A549 (cell line): ENCODE results near the gene ST3GAL5. TPM values are rescaled to one million over a fixed set of nuclear protein-coding genes. Genes with fewer than 3 reads are reported as not detected.

Experiments used
- ATAC-seq, 2 experiments: fragments of 200-7000 bp in 1 of 2; fragments of >200 bp in 1 of 2; cut with Nextera tagmentation in 1 of 2; cut with Tn5 transposase in 1 of 2; 3 replicates each; pipeline versions ENCODE4 v1.8.0 to v1.9.1; 2018 to 2020; ENCODE audit warnings: mild to moderate bottlenecking in 1 of 2, moderate library complexity in 1 of 2
- CTCF ChIA-PET: fragments of 300-600 bp; sonication (Branson Sonifier 250); formaldehyde crosslinking; extraction: SDS; loops from one replicate; lab custom pipeline; 2021; ENCODE audit warnings: antibody characterized with exemption, inconsistent platforms; lab: Yijun Ruan, JAX
- POLR2A ChIA-PET: fragments of 350-600 bp; formaldehyde crosslinking; extraction: SDS; loops from one replicate; lab custom pipeline; 2021; ENCODE audit warnings: antibody characterized with exemption, inconsistent platforms; lab: Yijun Ruan, JAX
- DNase-seq, 2 experiments: peaks; one replicate each; pipeline versions ENCODE4 v3.0.0 to v3.0.0-alpha.2; 2011 to 2016; ENCODE audit warnings: low read depth in 1 of 2, low spot score in 1 of 2
- FAIRE-seq: peaks from 2 replicates; lab custom pipeline; 2011; peaks lifted over from hg19 to GRCh38; lab: Jason Lieb, UNC
- H3K27ac ChIP-seq, 2 experiments: fragments of >200 bp; sonication (Bioruptor Twin); formaldehyde crosslinking; 3 replicates each; pipeline ENCODE4 v1.5.1; 2016 to 2017
- H3K4me1 ChIP-seq: fragments of >200 bp; sonication (Bioruptor Twin); formaldehyde crosslinking; 3 replicates; pipeline ENCODE4 v1.6.1; 2016
- H3K4me2 ChIP-seq: fragments of >200 bp; sonication (Bioruptor Twin); formaldehyde crosslinking; 3 replicates; pipeline ENCODE4 v1.6.1; 2016
- H3K4me3 ChIP-seq: fragments of >200 bp; sonication (Bioruptor Twin); formaldehyde crosslinking; 3 replicates; pipeline ENCODE4 v1.5.1; 2016
- H3K9me3 ChIP-seq: fragments of >200 bp; sonication (Bioruptor Twin); formaldehyde crosslinking; 3 replicates; pipeline ENCODE4 v1.6.1; 2016
- BHLHE40 ChIP-seq: IDR thresholded peaks from 2 replicates; pipeline ENCODE4 v1.6.1; 2012; ENCODE audit warnings: low read depth, low read length, inconsistent platforms
- CBX2 ChIP-seq: fragments of 200-600 bp; sonication (generic); IDR thresholded peaks from 2 replicates; pipeline ENCODE4 v1.6.1; 2016; ENCODE audit warnings: low read depth, mild to moderate bottlenecking, borderline replicate concordance
- CBX8 ChIP-seq: fragments of 200-600 bp; sonication (generic); IDR thresholded peaks from 2 replicates; pipeline ENCODE4 v1.6.1; 2016
- EHF ChIP-seq: fragments of 250-450 bp; sonication (Bioruptor Pico); IDR thresholded peaks from 2 replicates; pipeline ENCODE4 v1.5.0; 2020; ENCODE audit warnings: mild to moderate bottlenecking
- EP300 ChIP-seq, 2 experiments: fragments of >200 bp; sonication (Bioruptor Twin); formaldehyde crosslinking; IDR thresholded peaks; 2 replicates in 1 of 2; 3 replicates in 1 of 2; pipeline ENCODE4 v1.6.1; 2016 to 2017
- FOSB ChIP-seq: fragments of 250-450 bp; sonication (Bioruptor Pico); IDR thresholded peaks from 2 replicates; pipeline ENCODE4 v1.5.0; 2020; ENCODE audit warnings: mild to moderate bottlenecking, moderate library complexity
- FOSL2 ChIP-seq, 2 experiments: fragments of 450-650 bp in 1 of 2; fragments of >200 bp in 1 of 2; sonication (Bioruptor Twin) in 1 of 2; formaldehyde crosslinking; IDR thresholded peaks; 2 replicates each; pipeline versions ENCODE4 v1.5.0 to v1.6.1; 2016 to 2020; ENCODE audit warnings: mild to moderate bottlenecking in 1 of 2, moderate library complexity in 1 of 2
- GATA3 ChIP-seq: IDR thresholded peaks from 2 replicates; pipeline ENCODE4 v1.6.1; 2012; ENCODE audit warnings: borderline replicate concordance
- HDAC2 ChIP-seq: fragments of 200-600 bp; sonication (generic); IDR thresholded peaks from 2 replicates; pipeline ENCODE4 v1.6.1; 2016
- HEYL ChIP-seq: fragments of 250-450 bp; sonication (Bioruptor Pico); IDR thresholded peaks from 2 replicates; pipeline ENCODE4 v1.8.0; 2021; ENCODE audit warnings: mild to moderate bottlenecking, moderate library complexity
- HOXA7 ChIP-seq: fragments of 250-450 bp; sonication (Bioruptor Pico); IDR thresholded peaks from 2 replicates; pipeline ENCODE4 v1.5.0; 2020; ENCODE audit warnings: mild to moderate bottlenecking, moderate library complexity
- JUN ChIP-seq, 2 experiments: fragments of >200 bp; sonication (Bioruptor Twin); formaldehyde crosslinking; IDR thresholded peaks; 2 replicates in 1 of 2; 3 replicates in 1 of 2; pipeline ENCODE4 v1.6.1; 2016 to 2017
- JUNB ChIP-seq: fragments of >200 bp; sonication (Bioruptor Twin); formaldehyde crosslinking; IDR thresholded peaks from 2 replicates; pipeline ENCODE4 v1.6.1; 2016
- KDM1A ChIP-seq: fragments of 200-600 bp; sonication (generic); IDR thresholded peaks from 2 replicates; pipeline ENCODE4 v1.6.1; 2016; ENCODE audit warnings: low read depth, mild to moderate bottlenecking
- MAZ ChIP-seq: fragments of 150-350 bp; IDR thresholded peaks from 2 replicates; pipeline ENCODE4 v1.6.1; 2014; ENCODE audit warnings: antibody characterized with exemption, low read depth, low read length, borderline replicate concordance
- PBX3 ChIP-seq: IDR thresholded peaks from 2 replicates; pipeline ENCODE4 v1.6.1; 2012
- RAD21 ChIP-seq, 2 experiments: fragments of >200 bp in 1 of 2; sonication (Bioruptor Twin) in 1 of 2; formaldehyde crosslinking in 1 of 2; IDR thresholded peaks in 1 of 2; conservative IDR thresholded peaks in 1 of 2; 2 replicates in 1 of 2; 3 replicates in 1 of 2; pipeline ENCODE4 v1.6.1; 2012 to 2018; ENCODE audit warnings: inconsistent platforms in 1 of 2
- SMC3 ChIP-seq: fragments of >200 bp; sonication (Bioruptor Twin); formaldehyde crosslinking; IDR thresholded peaks from 3 replicates; pipeline ENCODE4 v1.6.1; 2018; ENCODE audit warnings: inconsistent platforms
- TFCP2L1 ChIP-seq: fragments of 250-450 bp; sonication (Bioruptor Pico); IDR thresholded peaks from 2 replicates; pipeline ENCODE4 v1.5.0; 2021; ENCODE audit warnings: mild to moderate bottlenecking
- USF2 ChIP-seq: fragments of 450-650 bp; IDR thresholded peaks from 2 replicates; pipeline ENCODE4 v1.6.1; 2014; ENCODE audit warnings: antibody characterized with exemption
- ZC3H11A ChIP-seq: fragments of 450-650 bp; IDR thresholded peaks from 2 replicates; pipeline ENCODE4 v1.6.1; 2014; ENCODE audit warnings: antibody characterized with exemption, mild to moderate bottlenecking
- ZNF302 ChIP-seq: fragments of 250-450 bp; sonication (Bioruptor Pico); IDR thresholded peaks from 2 replicates; pipeline ENCODE4 v1.9.0; 2021; ENCODE audit warnings: inconsistent platforms, mild to moderate bottlenecking, moderate library complexity
- WGBS: methylation state at CpG from one replicate; pipeline ENCODE4 v1.1.6; 2017; ENCODE audit errors: missing lambda C conversion rate; 5-methylcytosine and 5-hydroxymethylcytosine counted together
- polyA plus RNA-seq, 4 experiments: library from polyadenylated mRNA; depleted of rRNA in 3 of 4; stranded (reverse); fragments of >200 nt; fragmentation: RNase III in 1 of 4; extraction: RNeasy Plus Mini Kit Qiagen cat#74134 plus additional on column Dnase treatment in 1 of 4; gene quantifications; 2 replicates in 3 of 4; 3 replicates in 1 of 4; pipeline ENCODE4 v1.2.3, GENCODE V29; 2011 to 2017
- TF ChIP-seq, protein P1 (sequence below): fragments of 250-450 bp; sonication (Bioruptor Pico); IDR thresholded peaks from 2 replicates; pipeline ENCODE4 v1.5.0; 2021; ENCODE audit warnings: mild to moderate bottlenecking, moderate library complexity, borderline replicate concordance
- TF ChIP-seq, protein P2 (sequence below): IDR thresholded peaks from 2 replicates; pipeline ENCODE4 v1.6.1; 2012
- TF ChIP-seq, protein P3 (sequence below): fragments of 200-600 bp; sonication (generic); IDR thresholded peaks from 2 replicates; pipeline ENCODE4 v1.6.1; 2016; ENCODE audit warnings: antibody characterized with exemption, mild to moderate bottlenecking, moderate library complexity

The ST3GAL5 gene
- polyA plus RNA-seq, 2 of the 4 experiments (the other 2 are of a cell fraction): 36.9 to 119 TPM

- TF ChIP-seq CBX2: no peak
- no peak for TF ChIP-seq JUN (IDR thresholded peaks at IDR 0.05)
- TF ChIP-seq ZC3H11A: no peak
Observed at GRCh38 chr2:85922199-85922598, 33.4 kb upstream of the ST3GAL5 start (continued).

DNA sequence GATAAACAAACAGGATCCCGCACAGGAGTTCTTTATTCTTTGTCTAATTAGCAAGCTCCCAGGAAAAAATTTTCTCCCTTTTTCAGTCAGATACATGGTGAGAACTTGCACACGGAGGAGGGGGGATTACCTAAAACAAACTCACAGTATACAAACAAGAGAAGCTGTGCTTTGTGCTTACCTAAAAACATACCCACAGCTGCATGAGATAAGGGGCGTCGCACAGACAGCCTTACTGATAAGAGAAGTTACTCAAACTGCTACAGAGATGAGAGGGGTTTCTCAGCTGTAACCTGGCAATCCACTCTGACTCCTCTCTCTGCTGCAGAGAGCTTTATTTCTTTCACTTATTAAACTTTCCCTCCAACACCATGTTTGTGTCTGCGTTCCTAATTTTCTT, 32.9 kb upstream of the ST3GAL5 start:
- peak in 1 of 2 experiments; percentile 43; a peak in 3 of 6 replicates for ATAC-seq
- H3K9me3 ChIP-seq: peaks cover 13% of the 10 kb centered on the region
- TF ChIP-seq KDM1A: no peak
- no peak for TF ChIP-seq MAZ
- TF ChIP-seq EHF: no peak
- no peak for TF ChIP-seq TFCP2L1 (CRISPR knock-in tag)
- no peak for TF ChIP-seq HOXA7 (CRISPR knock-in tag)
- no peak for TF ChIP-seq BHLHE40
- no peak for TF ChIP-seq GATA3
- no peak for TF ChIP-seq PBX3
- TF ChIP-seq USF2: no peak
- TF ChIP-seq FOSL2 (IDR thresholded peaks at IDR 0.05): no peak
- TF ChIP-seq FOSL2 (CRISPR knock-in tag; IDR thresholded peaks at IDR 0.05): no peak
- TF ChIP-seq ZNF302 (CRISPR knock-in tag): no peak
- no peak for TF ChIP-seq FOSB (CRISPR knock-in tag)
- TF ChIP-seq, protein P1, sequence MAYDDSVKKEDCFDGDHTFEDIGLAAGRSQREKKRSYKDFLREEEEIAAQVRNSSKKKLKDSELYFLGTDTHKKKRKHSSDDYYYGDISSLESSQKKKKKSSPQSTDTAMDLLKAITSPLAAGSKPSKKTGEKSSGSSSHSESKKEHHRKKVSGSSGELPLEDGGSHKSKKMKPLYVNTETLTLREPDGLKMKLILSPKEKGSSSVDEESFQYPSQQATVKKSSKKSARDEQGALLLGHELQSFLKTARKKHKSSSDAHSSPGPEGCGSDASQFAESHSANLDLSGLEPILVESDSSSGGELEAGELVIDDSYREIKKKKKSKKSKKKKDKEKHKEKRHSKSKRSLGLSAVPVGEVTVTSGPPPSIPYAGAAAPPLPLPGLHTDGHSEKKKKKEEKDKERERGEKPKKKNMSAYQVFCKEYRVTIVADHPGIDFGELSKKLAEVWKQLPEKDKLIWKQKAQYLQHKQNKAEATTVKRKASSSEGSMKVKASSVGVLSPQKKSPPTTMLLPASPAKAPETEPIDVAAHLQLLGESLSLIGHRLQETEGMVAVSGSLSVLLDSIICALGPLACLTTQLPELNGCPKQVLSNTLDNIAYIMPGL: no peak
- peak overlapping the region; percentile 76 to 77 for H3K27ac ChIP-seq
- CTCF ChIA-PET: interaction anchor here (0.7 to 10.4 kb wide), 11 partner anchors 9 to 284 kb away, joined by 3 to 95 read pairs (median 4); partner anchors contain the start of gene ST3GAL5
- 35% methylated on average over 5 of the region's 5 CpGs for WGBS
- H3K4me3 ChIP-seq: no peak overlapping the region
- POLR2A ChIA-PET: interaction anchor here (0.6 to 1.7 kb wide), 2 partner anchors 15 to 32 kb away, joined by 3 to 7 read pairs; no protein-coding TSS in a partner anchor
- H3K4me2 ChIP-seq: peak overlapping the region; percentile 58
- peaks cover 56% of the 10 kb centered on the region for H3K4me1 ChIP-seq
- no peak for FAIRE-seq
- DNase-seq: no peak

DNA sequence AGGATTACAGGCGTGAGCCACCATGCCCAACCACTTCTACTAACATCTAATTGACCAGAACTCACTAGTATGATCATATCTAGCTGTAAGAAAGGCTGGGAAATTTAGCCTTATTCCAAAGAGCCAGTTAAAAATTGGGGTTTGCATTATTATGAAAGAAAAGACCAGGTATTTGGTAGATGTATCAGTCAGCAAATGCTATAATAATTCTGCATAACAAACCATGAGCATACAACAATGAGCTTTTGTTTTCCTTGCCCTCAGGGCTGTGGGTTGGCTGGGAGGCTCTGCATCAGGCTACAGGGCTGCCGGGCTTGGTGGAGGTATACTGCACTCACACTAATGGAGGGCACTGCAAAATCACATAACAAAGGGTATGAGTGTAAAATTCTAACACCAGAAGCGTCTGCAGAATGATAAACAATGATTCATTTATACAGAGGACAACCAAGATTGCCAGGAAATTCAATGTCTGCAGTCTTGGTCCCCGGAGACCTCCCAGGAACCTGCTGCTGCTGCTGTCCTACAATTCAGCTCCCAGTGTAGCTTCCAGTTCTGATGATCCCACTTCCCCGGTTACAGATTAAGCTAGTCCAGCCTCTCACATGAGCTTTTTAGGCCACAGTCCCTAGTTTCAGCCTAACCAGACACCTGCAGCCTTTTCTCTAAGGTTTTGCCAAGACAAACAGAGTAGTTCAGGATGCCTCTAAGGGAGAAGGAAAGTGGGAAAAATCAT, 32.2 kb upstream of the ST3GAL5 start:
- ATAC-seq (peak; percentile 61 to 74), DNase-seq (peak; percentile 43 to 56), FAIRE-seq (no peak)

More for the DNA sequence above, 32.2 kb upstream of the ST3GAL5 start:
- Histone ChIP-seq H3K4me1 (peaks cover 53% of the 10 kb centered on the region), H3K9me3 (peaks cover 13% of the 10 kb centered on the region), H3K27ac (peak overlapping the region; percentile 76 to 77), H3K4me3 (no peak overlapping the region), H3K4me2 (peak overlapping the region; percentile 58)
- ChIA-PET POLR2A (interaction anchor here (1.7 kb wide), 1 partner anchor 15 kb away, joined by 7 read pairs; no protein-coding TSS in a partner anchor), CTCF (interaction anchor here (0.6 to 10.4 kb wide), 11 partner anchors 8 to 283 kb away, joined by 3 to 95 read pairs (median 4); partner anchors contain the start of gene ST3GAL5)
- 20% methylated on average over 5 of the region's 5 CpGs for WGBS
- TF ChIP-seq HEYL (CRISPR knock-in tag): no peak
- no peak for TF ChIP-seq CBX8
- peak; percentile 42; the same call in 1 of the 2 replicates for TF ChIP-seq JUNB
- peak; percentile 28; the same call in 1 of the 3 replicates for TF ChIP-seq SMC3
- TF ChIP-seq FOSL2 (IDR thresholded peaks at IDR 0.05): peak; percentile 51
- peak; percentile 57 for TF ChIP-seq FOSL2 (CRISPR knock-in tag; IDR thresholded peaks at IDR 0.05)
- TF ChIP-seq, protein P2, sequence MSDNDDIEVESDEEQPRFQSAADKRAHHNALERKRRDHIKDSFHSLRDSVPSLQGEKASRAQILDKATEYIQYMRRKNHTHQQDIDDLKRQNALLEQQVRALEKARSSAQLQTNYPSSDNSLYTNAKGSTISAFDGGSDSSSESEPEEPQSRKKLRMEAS: peak; percentile 41; the same call in 1 of the 2 replicates
- 0 out of 2 replicates have a peak, but pooled peaks have one; percentile 60 for TF ChIP-seq KDM1A
- TF ChIP-seq RAD21 (conservative IDR thresholded peaks at IDR 0.05 in 1 of 2, IDR thresholded peaks at IDR 0.05 in 1 of 2): peak in 1 of 2 experiments; percentile 25; a peak in 2 of 5 replicates
- TF ChIP-seq EP300 (IDR thresholded peaks at IDR 0.05): peak in 1 of 2 experiments; percentile 38; a peak in 1 of 5 replicates
- TF ChIP-seq FOSB (CRISPR knock-in tag): no peak
- TF ChIP-seq JUN (IDR thresholded peaks at IDR 0.05): peak in 1 of 2 experiments; percentile 67; a peak in 1 of 5 replicates
- TF ChIP-seq HOXA7 (CRISPR knock-in tag): no peak
- TF ChIP-seq, protein P3, sequence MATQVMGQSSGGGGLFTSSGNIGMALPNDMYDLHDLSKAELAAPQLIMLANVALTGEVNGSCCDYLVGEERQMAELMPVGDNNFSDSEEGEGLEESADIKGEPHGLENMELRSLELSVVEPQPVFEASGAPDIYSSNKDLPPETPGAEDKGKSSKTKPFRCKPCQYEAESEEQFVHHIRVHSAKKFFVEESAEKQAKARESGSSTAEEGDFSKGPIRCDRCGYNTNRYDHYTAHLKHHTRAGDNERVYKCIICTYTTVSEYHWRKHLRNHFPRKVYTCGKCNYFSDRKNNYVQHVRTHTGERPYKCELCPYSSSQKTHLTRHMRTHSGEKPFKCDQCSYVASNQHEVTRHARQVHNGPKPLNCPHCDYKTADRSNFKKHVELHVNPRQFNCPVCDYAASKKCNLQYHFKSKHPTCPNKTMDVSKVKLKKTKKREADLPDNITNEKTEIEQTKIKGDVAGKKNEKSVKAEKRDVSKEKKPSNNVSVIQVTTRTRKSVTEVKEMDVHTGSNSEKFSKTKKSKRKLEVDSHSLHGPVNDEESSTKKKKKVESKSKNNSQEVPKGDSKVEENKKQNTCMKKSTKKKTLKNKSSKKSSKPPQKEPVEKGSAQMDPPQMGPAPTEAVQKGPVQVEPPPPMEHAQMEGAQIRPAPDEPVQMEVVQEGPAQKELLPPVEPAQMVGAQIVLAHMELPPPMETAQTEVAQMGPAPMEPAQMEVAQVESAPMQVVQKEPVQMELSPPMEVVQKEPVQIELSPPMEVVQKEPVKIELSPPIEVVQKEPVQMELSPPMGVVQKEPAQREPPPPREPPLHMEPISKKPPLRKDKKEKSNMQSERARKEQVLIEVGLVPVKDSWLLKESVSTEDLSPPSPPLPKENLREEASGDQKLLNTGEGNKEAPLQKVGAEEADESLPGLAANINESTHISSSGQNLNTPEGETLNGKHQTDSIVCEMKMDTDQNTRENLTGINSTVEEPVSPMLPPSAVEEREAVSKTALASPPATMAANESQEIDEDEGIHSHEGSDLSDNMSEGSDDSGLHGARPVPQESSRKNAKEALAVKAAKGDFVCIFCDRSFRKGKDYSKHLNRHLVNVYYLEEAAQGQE: peak; percentile 35; the same call in 1 of the 2 replicates
- 0 out of 2 replicates have a peak, but pooled peaks have one; percentile 52 for TF ChIP-seq HDAC2
